H9 (cell line): ENCODE data around the gene NUDT3. TPM values are rescaled to one million over a fixed set of nuclear protein-coding genes. Genes with fewer than 3 reads are reported as not detected.
"Not testable (repeated sequence)": the region's sequence is repeated elsewhere in the genome, so short reads cannot be mapped to it uniquely, and the experiment has no call there.

Experiments
- DNase-seq: peaks from one replicate; pipeline ENCODE4 v3.0.0-alpha.2; 2017
- H2AFZ ChIP-seq: one replicate; pipeline ENCODE4 v1.6.1; 2013; ENCODE audit warnings: mild to moderate bottlenecking, low read length, control low read depth, moderate library complexity
- H2AK5ac ChIP-seq: 2 replicates; pipeline ENCODE4 v1.6.1; 2013; ENCODE audit warnings: low read length, control low read depth, mixed read lengths; ENCODE audit not compliant: insufficient read length
- H2BK120ac ChIP-seq: one replicate; pipeline ENCODE4 v1.6.1; 2013; ENCODE audit warnings: low read depth, mild to moderate bottlenecking, low read length, control low read depth, inconsistent platforms; ENCODE audit not compliant: poor library complexity, severe bottlenecking
- H2BK12ac ChIP-seq: 2 replicates; pipeline ENCODE4 v1.6.1; 2013; ENCODE audit warnings: low read length, control low read depth, mixed read lengths, low read depth; ENCODE audit not compliant: insufficient read length
- H2BK15ac ChIP-seq: 2 replicates; pipeline ENCODE4 v1.6.1; 2013; ENCODE audit warnings: low read depth, low read length, control low read depth
- H2BK20ac ChIP-seq: one replicate; pipeline ENCODE4 v1.6.1; 2013; ENCODE audit warnings: low read depth, mild to moderate bottlenecking, low read length, control low read depth, inconsistent platforms; ENCODE audit not compliant: poor library complexity, severe bottlenecking
- H2BK5ac ChIP-seq: 2 replicates; pipeline ENCODE4 v1.6.1; 2013; ENCODE audit warnings: low read length, control low read depth, mixed read lengths; ENCODE audit not compliant: insufficient read length
- H3K14ac ChIP-seq: 2 replicates; pipeline ENCODE4 v1.6.1; 2013; ENCODE audit warnings: low read length, control low read depth; ENCODE audit not compliant: insufficient read depth
- H3K18ac ChIP-seq: 2 replicates; pipeline ENCODE4 v1.6.1; 2013; ENCODE audit warnings: low read depth, mild to moderate bottlenecking, mixed read lengths, low read length, control low read depth; ENCODE audit not compliant: insufficient read length
- H3K23ac ChIP-seq: 2 replicates; pipeline ENCODE4 v1.6.1; 2013; ENCODE audit warnings: low read length, control low read depth, mixed read lengths, low read depth; ENCODE audit not compliant: insufficient read length
- H3K23me2 ChIP-seq: 2 replicates; pipeline ENCODE4 v1.6.1; 2013; ENCODE audit warnings: low read depth, mild to moderate bottlenecking, mixed read lengths, low read length, control low read depth; ENCODE audit not compliant: insufficient read length, poor library complexity, severe bottlenecking
- H3K27ac ChIP-seq: 2 replicates; pipeline ENCODE4 v1.5.1; 2013; ENCODE audit warnings: low read length, control low read depth, mixed read lengths, low read depth; ENCODE audit not compliant: insufficient read length
- H3K27me3 ChIP-seq: 2 replicates; pipeline ENCODE4 v1.6.1; 2013; ENCODE audit warnings: low read length, control low read depth, inconsistent platforms; ENCODE audit not compliant: insufficient read depth
- H3K4ac ChIP-seq: 2 replicates; pipeline ENCODE4 v1.6.1; 2013; ENCODE audit warnings: low read depth, mild to moderate bottlenecking, control low read depth, inconsistent platforms, low read length, moderate library complexity
- H3K4me1 ChIP-seq: 2 replicates; pipeline ENCODE4 v1.6.1; 2013; ENCODE audit warnings: low read length, control low read depth, inconsistent platforms; ENCODE audit not compliant: insufficient read depth
- H3K4me2 ChIP-seq: 2 replicates; pipeline ENCODE4 v1.6.1; 2013; ENCODE audit warnings: low read length, control low read depth, mixed read lengths; ENCODE audit not compliant: insufficient read length, insufficient read depth
- H3K56ac ChIP-seq: 2 replicates; pipeline ENCODE4 v1.6.1; 2013; ENCODE audit warnings: low read depth, mild to moderate bottlenecking, mixed read lengths, low read length, control low read depth; ENCODE audit not compliant: insufficient read length
- H3K79me1 ChIP-seq: 2 replicates; pipeline ENCODE4 v1.6.1; 2013; ENCODE audit warnings: low read depth, mild to moderate bottlenecking, moderate library complexity, low read length, control low read depth, inconsistent platforms; ENCODE audit not compliant: insufficient read depth, poor library complexity, severe bottlenecking
- H3K79me2 ChIP-seq: 2 replicates; pipeline ENCODE4 v1.6.1; 2013; ENCODE audit warnings: low read length, control low read depth, inconsistent platforms; ENCODE audit not compliant: insufficient read depth
- H3K9ac ChIP-seq: 2 replicates; pipeline ENCODE4 v1.6.1; 2013; ENCODE audit warnings: low read length, control low read depth, mixed read lengths; ENCODE audit not compliant: insufficient read length; ENCODE audit errors: extremely low read depth
- H3K9me3 ChIP-seq: one replicate; pipeline ENCODE4 v1.6.1; 2013; ENCODE audit warnings: low read depth, low read length, inconsistent platforms; ENCODE audit not compliant: control insufficient read depth
- H3T11ph ChIP-seq: one replicate; pipeline ENCODE4 v1.6.1; 2013; ENCODE audit warnings: mild to moderate bottlenecking, low read length, control low read depth, inconsistent platforms
- H4K20me1 ChIP-seq: one replicate; pipeline ENCODE4 v1.6.1; 2013; ENCODE audit not compliant: control insufficient read depth, insufficient read length, insufficient read depth
- H4K5ac ChIP-seq: 2 replicates; pipeline ENCODE4 v1.6.1; 2013; ENCODE audit warnings: low read depth, mild to moderate bottlenecking, mixed read lengths, low read length, control low read depth; ENCODE audit not compliant: insufficient read length
- H4K8ac ChIP-seq: replicated peaks from 2 replicates; pipeline ENCODE4 v1.6.1; 2013; ENCODE audit warnings: low read length, control low read depth, mixed read lengths, low read depth; ENCODE audit not compliant: insufficient read length
- H4K91ac ChIP-seq: 2 replicates; pipeline ENCODE4 v1.6.1; 2013; ENCODE audit warnings: low read depth, mild to moderate bottlenecking, moderate library complexity, mixed read lengths, low read length, control low read depth; ENCODE audit not compliant: insufficient read length
- H3K27ac Mint-ChIP-seq, 3 experiments: 2 replicates in 2 of 3; 3 replicates in 1 of 3; pipeline ENCODE4 v1.8.0; 2020 to 2021; ENCODE audit warnings: mixed read lengths in 3 of 3, mild to moderate bottlenecking in 1 of 3, moderate library complexity in 1 of 3
- H3K27me3 Mint-ChIP-seq: 2 replicates; pipeline ENCODE4 v1.8.0; 2021; ENCODE audit warnings: low read depth, mild to moderate bottlenecking, moderate library complexity, mixed read lengths
- H3K36me3 Mint-ChIP-seq, 3 experiments: 2 replicates in 2 of 3; 3 replicates in 1 of 3; pipeline ENCODE4 v1.8.0; 2020 to 2021; ENCODE audit warnings: low read depth in 3 of 3, mixed read lengths in 3 of 3; ENCODE audit not compliant: insufficient read depth in 1 of 3
- H3K4me1 Mint-ChIP-seq, 2 experiments: 2 replicates each; pipeline ENCODE4 v1.8.0; 2020; ENCODE audit warnings: mixed read lengths in 2 of 2
- H3K4me3 Mint-ChIP-seq, 2 experiments: 2 replicates in 1 of 2; 3 replicates in 1 of 2; pipeline ENCODE4 v1.8.0; 2020 to 2021; ENCODE audit warnings: mild to moderate bottlenecking in 2 of 2, mixed read lengths in 2 of 2, moderate library complexity in 1 of 2
- H3K9me3 Mint-ChIP-seq, 2 experiments: 2 replicates in 1 of 2; 3 replicates in 1 of 2; pipeline ENCODE4 v1.8.0; 2020; ENCODE audit warnings: mild to moderate bottlenecking in 2 of 2, mixed read lengths in 2 of 2, moderate library complexity in 1 of 2
- WGBS: extraction: QIAGEN DNeasy Blood & Tissue Kit; methylation state at CpG from one replicate; pipeline ENCODE4 v1.1.7; 2013; ENCODE audit warnings: missing lambda C conversion rate, low lambda C conversion rate, mixed read lengths; ENCODE audit not compliant: insufficient read length; ENCODE audit errors: extremely low coverage; 5-methylcytosine and 5-hydroxymethylcytosine counted together
- total RNA-seq: library from RNA; stranded (reverse); gene quantifications from 2 replicates; pipeline ENCODE4 v1.2.1, GENCODE V29; 2021
- TF ChIP-seq, protein P1 (sequence below): fragments of 200-600 bp; sonication (generic); conservative IDR thresholded peaks from 3 replicates; pipeline ENCODE4 v1.8.0; 2021; ENCODE audit warnings: antibody characterized with exemption, mild to moderate bottlenecking

NUDT3 gene
- total RNA-seq, 1 experiment from 2014 or later, result 23.6 TPM

DNA sequence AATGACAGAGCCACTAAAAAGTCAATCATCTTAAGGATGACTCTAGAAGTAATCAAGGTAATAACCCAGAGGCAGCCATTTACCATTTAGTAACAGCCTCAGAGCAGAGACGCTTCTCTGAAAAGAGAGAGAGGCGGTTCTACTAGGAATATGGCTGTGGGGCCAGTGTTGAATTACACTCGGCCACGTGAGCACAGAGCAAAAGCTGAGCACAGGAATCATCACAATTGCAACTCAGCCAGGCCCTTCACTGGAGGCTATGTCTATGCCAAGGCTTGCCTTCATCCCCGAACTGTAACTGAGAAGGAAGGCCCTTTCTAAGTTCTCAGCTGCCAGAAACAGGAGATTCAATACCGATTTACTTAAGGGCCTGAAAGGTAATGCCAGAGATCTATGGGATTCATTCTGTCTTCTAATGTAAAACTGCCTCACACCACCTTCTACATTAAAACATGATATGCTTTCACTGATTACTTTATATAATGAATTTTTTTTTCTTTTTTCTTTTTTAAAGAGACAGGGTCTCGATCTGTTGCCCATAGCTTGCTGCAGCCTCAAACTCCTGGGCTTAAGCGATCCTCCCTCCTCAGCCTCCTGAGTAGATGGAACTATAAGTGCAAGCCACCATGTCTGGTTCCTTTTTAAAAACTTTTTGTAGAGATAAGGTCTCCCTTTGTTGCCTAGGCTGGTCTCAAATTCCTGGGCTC is 67.6 kb downstream of the NUDT3 start:
- Histone ChIP-seq H4K5ac (no peak overlapping the region), H3K4ac (no peak overlapping the region), H3K27me3 (no peaks in the 10 kb centered on the region), H3K18ac (no peak overlapping the region), H4K8ac (no peak overlapping the region), H2BK12ac (no peak overlapping the region), H3K9ac (no peak overlapping the region), H3K4me1 (no peaks in the 10 kb centered on the region), H3K79me1 (no peaks in the 10 kb centered on the region), H3K56ac (no peak overlapping the region), H2BK15ac (no peak overlapping the region), H3K4me2 (no peak overlapping the region), H3K9me3 (no peaks in the 10 kb centered on the region), H2BK5ac (no peak overlapping the region), H3K79me2 (no peaks in the 10 kb centered on the region; the same call in 1 of the 2 replicates), H2BK20ac (no peak overlapping the region), H3K23ac (no peak overlapping the region), H3K14ac (no peak overlapping the region), H3K27ac (no peak overlapping the region), H4K20me1 (no peaks in the 10 kb centered on the region), H4K91ac (no peak overlapping the region), H2BK120ac (no peak overlapping the region), H3K23me2 (no peaks in the 10 kb centered on the region), H2AK5ac (no peak overlapping the region), H3T11ph (no peak overlapping the region), H2AFZ (no peak overlapping the region)
- peaks cover 0 to 10% (median 7%) of the 10 kb centered on the region in 3 experiments; a peak in 5 of 7 replicates for H3K36me3 Mint-ChIP-seq
- H3K9me3 Mint-ChIP-seq, result no peaks in the 10 kb centered on the region
- no peak overlapping the region for H3K4me3 Mint-ChIP-seq
- no peaks in the 10 kb centered on the region for H3K27me3 Mint-ChIP-seq
- no peak for DNase-seq
- peak overlapping the region in 1 of 3 experiments; percentile 92; a peak in 2 of 7 replicates for H3K27ac Mint-ChIP-seq
- WGBS, result no CpG with 5 or more reads among the region's 8 CpGs
- TF ChIP-seq, protein P1, sequence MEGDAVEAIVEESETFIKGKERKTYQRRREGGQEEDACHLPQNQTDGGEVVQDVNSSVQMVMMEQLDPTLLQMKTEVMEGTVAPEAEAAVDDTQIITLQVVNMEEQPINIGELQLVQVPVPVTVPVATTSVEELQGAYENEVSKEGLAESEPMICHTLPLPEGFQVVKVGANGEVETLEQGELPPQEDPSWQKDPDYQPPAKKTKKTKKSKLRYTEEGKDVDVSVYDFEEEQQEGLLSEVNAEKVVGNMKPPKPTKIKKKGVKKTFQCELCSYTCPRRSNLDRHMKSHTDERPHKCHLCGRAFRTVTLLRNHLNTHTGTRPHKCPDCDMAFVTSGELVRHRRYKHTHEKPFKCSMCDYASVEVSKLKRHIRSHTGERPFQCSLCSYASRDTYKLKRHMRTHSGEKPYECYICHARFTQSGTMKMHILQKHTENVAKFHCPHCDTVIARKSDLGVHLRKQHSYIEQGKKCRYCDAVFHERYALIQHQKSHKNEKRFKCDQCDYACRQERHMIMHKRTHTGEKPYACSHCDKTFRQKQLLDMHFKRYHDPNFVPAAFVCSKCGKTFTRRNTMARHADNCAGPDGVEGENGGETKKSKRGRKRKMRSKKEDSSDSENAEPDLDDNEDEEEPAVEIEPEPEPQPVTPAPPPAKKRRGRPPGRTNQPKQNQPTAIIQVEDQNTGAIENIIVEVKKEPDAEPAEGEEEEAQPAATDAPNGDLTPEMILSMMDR, result no peak
- H3K4me1 Mint-ChIP-seq, result peaks cover 7 to 8% of the 10 kb centered on the region in 2 experiments

GRCh38 chr6:34324221-34324620 is 68.2 kb downstream of the NUDT3 start:
- H3K18ac ChIP-seq, H3K27ac Mint-ChIP-seq: not testable (repeated sequence)

More at GRCh38 chr6:34324221-34324620, 68.2 kb downstream of the NUDT3 start:
- not testable (repeated sequence) for DNase-seq, H2BK5ac ChIP-seq, H3K23ac ChIP-seq, H3K56ac ChIP-seq, H4K91ac ChIP-seq, H2BK120ac ChIP-seq, H3K4me1 Mint-ChIP-seq, H3T11ph ChIP-seq, H3K9me3 Mint-ChIP-seq, H3K9ac ChIP-seq, H3K23me2 ChIP-seq, H2BK12ac ChIP-seq, H3K4me2 ChIP-seq, H3K9me3 ChIP-seq, H2AFZ ChIP-seq, H3K79me1 ChIP-seq, H3K4ac ChIP-seq, H2AK5ac ChIP-seq, H3K27me3 ChIP-seq, H3K36me3 Mint-ChIP-seq, H3K27ac ChIP-seq, H3K27me3 Mint-ChIP-seq, H4K20me1 ChIP-seq, H3K79me2 ChIP-seq, H2BK15ac ChIP-seq, H4K5ac ChIP-seq, H2BK20ac ChIP-seq, H3K4me1 ChIP-seq, H4K8ac ChIP-seq, H3K14ac ChIP-seq, H3K4me3 Mint-ChIP-seq
- WGBS, result no CpG with 5 or more reads among the region's 2 CpGs
